ENCODE results near the gene TRPC4. TPM values are rescaled to one million over a fixed set of nuclear protein-coding genes. Genes with fewer than 3 reads are reported as not detected.
"Not testable (repeated sequence)": the region's sequence is repeated elsewhere in the genome, so short reads cannot be mapped to it uniquely, and the experiment has no call there.

TRPC4 gene
- polyA plus RNA-seq, 2 of the 4 experiments (the other 2 are of a cell fraction) = 0.04 to 0.05 TPM

DNA sequence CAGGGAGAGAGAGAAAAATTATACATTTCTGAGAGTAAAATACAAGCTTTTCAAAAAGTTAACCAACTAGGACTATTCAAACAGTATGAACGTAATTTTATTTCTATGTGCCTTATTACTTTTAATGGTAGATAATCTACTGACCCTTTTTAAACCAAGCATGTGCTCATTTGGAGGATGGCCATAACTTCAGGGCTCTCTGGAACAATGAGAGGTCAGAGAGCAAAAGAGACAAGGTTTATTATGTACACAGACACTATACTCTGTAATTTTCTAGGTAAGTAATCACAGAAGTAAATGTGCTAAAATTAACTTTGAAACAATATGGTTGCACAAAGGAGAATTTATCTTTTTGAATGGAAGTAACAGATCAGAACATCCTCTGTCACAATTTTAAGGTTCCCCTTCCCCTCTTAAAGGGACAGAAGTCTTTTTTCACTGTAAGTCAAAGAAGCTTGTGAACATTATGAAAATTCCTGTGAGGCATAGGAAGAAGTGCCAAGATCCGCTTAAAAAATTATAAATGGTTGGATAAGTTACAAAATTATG is 272.0 kb downstream of the TRPC4 start:
- TF ChIP-seq KDM1A (IDR thresholded peaks at IDR 0.05; ENCODE audit: low read depth) = no peak
- no peak for TF ChIP-seq RFX5 (IDR thresholded peaks at IDR 0.05)
- TF ChIP-seq ZSCAN20 (CRISPR knock-in tag; IDR thresholded peaks at IDR 0.05) = no peak
- TF ChIP-seq, protein P1, sequence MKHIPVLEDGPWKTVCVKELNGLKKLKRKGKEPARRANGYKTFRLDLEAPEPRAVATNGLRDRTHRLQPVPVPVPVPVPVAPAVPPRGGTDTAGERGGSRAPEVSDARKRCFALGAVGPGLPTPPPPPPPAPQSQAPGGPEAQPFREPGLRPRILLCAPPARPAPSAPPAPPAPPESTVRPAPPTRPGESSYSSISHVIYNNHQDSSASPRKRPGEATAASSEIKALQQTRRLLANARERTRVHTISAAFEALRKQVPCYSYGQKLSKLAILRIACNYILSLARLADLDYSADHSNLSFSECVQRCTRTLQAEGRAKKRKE (CRISPR knock-in tag; IDR thresholded peaks at IDR 0.05; ENCODE audit: low read depth) = no peak
- no peak for TF ChIP-seq EP300 (IDR thresholded peaks at IDR 0.05)
- Histone ChIP-seq H3K4me2 (no peak overlapping the region), H3K9me3 (no peaks in the 10 kb centered on the region), H3K4me1 (no peaks in the 10 kb centered on the region), H3K4me3 (no peak overlapping the region), H3K27ac (no peak overlapping the region)
- FAIRE-seq = no peak
- WGBS (ENCODE audit: missing lambda C conversion rate) = 15% methylated on average over 2 of the region's 2 CpGs
- ChIA-PET CTCF (no interaction called here), POLR2A (no interaction called here)
- no peak for DNase-seq (ENCODE audit: low read depth in 1 of 2, low spot score in 1 of 2)
- ATAC-seq = no peak

DNA sequence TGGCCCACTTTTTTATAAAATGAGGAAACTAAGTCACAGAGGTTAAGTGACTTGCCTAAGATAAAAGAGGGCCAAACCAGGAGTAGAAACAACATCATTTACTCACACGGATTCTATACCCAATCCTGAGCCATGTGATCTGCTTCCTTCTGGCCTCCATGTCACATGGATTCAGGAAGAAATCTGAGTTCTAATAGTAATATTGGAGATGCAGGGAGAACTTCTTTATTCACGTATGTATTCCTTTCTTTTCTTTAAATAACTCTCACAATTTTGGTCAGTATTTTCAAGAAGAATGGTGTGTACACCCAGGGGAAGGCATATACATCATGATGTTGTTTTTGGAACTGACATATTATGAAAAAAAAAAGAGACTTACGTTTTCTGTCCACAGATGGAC is 272.8 kb downstream of the TRPC4 start:
- DNase-seq (ENCODE audit: low read depth in 1 of 2, low spot score in 1 of 2) = no peak
- ChIA-PET CTCF (no interaction called here), POLR2A (no interaction called here)
- Histone ChIP-seq H3K9me3 (no peaks in the 10 kb centered on the region), H3K4me1 (no peaks in the 10 kb centered on the region), H3K27ac (no peak overlapping the region), H3K4me2 (no peak overlapping the region), H3K4me3 (no peak overlapping the region)
- TF ChIP-seq HOXB13 (CRISPR knock-in tag; IDR thresholded peaks at IDR 0.05; ENCODE audit: low read depth) = no peak
- no peak for TF ChIP-seq HDAC2 (IDR thresholded peaks at IDR 0.05)
- TF ChIP-seq SREBF2 (IDR thresholded peaks at IDR 0.05) = no peak
- TF ChIP-seq ZNF302 (CRISPR knock-in tag; IDR thresholded peaks at IDR 0.05) = no peak
- no peak for TF ChIP-seq POLR2A (IDR thresholded peaks at IDR 0.05; ENCODE audit: low read length)
- TF ChIP-seq ZSCAN20 (CRISPR knock-in tag; IDR thresholded peaks at IDR 0.05) = no peak
- TF ChIP-seq EP300 (IDR thresholded peaks at IDR 0.05) = no peak
- no peak for ATAC-seq
- WGBS (ENCODE audit: missing lambda C conversion rate) = 7% methylated on average over 3 of the region's 3 CpGs
- FAIRE-seq = no peak

DNA sequence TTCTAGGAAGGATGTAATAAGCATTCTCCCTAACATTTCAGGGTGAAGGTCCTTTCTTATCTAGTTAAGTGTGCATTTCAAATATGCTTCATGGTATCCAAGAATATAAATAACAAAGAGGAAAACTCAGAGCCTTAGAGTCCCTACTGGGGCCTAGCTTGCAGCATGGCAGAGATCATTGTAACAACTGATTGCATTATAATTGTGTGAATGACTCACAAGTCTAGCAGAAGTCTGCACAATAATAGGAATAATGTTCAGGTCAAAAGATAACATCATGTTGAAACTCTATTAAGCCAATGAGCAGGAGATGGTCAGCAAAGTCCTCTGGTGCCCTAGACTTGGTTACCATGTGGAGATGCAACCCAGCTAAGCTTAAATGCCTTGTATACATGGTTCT is 274.4 kb downstream of the TRPC4 start:
- no peak overlapping the region for H3K4me3 ChIP-seq
- TF ChIP-seq NPAS2 (CRISPR knock-in tag; IDR thresholded peaks at IDR 0.05; ENCODE audit: borderline replicate concordance) (no peak), NR3C1 (IDR thresholded peaks at IDR 0.05) (no peak), TFCP2L1 (CRISPR knock-in tag; IDR thresholded peaks at IDR 0.05) (no peak), RARB (CRISPR knock-in tag; IDR thresholded peaks at IDR 0.05) (no peak), HOXB5 (CRISPR knock-in tag; IDR thresholded peaks at IDR 0.05) (no peak), JUN (IDR thresholded peaks at IDR 0.05) (no peak), MAZ (IDR thresholded peaks at IDR 0.05; ENCODE audit: borderline replicate concordance, low read depth, low read length) (no peak), TP53 (CRISPR knock-in tag; IDR thresholded peaks at IDR 0.05) (no peak)
- DNase-seq (ENCODE audit: low read depth in 1 of 2, low spot score in 1 of 2) = no peak
- no peaks in the 10 kb centered on the region for H3K9me3 ChIP-seq
- H3K4me1 ChIP-seq = no peaks in the 10 kb centered on the region
- POLR2A ChIA-PET = interaction anchor here (0.6 kb wide), 1 partner anchor 77 kb away, joined by 4 read pairs; no protein-coding TSS in a partner anchor
- ATAC-seq = no peak
- no peak for FAIRE-seq
- H3K4me2 ChIP-seq = no peak overlapping the region
- no peak overlapping the region for H3K27ac ChIP-seq
- CTCF ChIA-PET = interaction anchor here (0.7 kb wide), 2 partner anchors 12 to 434 kb away, joined by 3 to 6 read pairs; no protein-coding TSS in a partner anchor

DNA sequence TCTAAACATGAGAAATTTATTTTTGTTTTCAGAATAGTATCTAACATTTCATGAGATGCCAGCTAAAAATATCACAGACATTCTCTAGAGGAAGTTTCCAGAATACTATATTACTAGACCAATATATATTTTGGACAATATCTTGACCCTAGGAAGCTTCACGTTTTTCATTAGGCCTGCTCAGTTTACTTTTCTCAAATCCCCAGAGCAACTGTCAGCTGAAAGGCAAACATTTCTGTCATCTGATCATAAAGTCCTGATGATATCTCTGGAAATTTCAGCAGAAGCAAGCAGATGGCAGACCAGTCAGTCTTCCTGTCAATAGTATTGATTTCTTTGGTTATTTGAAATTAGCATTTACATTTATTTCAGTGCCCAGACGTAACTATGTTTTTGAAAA is 275.0 kb downstream of the TRPC4 start:
- CTCF ChIA-PET = interaction anchor here (0.7 kb wide), 1 partner anchor 13 kb away, joined by 3 read pairs; no protein-coding TSS in a partner anchor
- no peak for TF ChIP-seq MAFK (IDR thresholded peaks at IDR 0.05; ENCODE audit: partially characterized antibody)
- TF ChIP-seq POLR2A (IDR thresholded peaks at IDR 0.05; ENCODE audit: low read length) = no peak

DNA sequence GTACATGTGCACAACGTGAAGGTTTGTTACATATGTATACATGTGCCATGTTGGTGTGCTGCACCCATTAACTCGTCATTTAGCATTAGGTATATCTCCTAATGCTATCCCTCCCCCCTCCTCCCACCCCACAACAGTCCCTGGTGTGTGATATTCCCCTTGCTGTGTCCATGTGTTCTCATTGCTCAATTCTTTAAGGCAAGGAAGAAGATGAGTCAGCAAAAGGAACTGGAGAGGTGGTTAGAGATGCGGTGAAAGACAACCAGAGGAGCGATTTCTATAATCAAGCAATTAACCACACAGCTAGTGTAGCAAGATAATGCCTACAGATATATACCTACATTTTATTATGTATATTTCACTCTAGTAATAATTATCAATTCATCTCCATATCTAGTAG is 280.2 kb downstream of the TRPC4 start:
- CTCF ChIA-PET = interaction anchor here (0.6 kb wide), 1 partner anchor 19 kb away, joined by 3 read pairs; no protein-coding TSS in a partner anchor

More for the DNA sequence above, 275.0 kb downstream of the TRPC4 start:
- no peak overlapping the region for H3K4me2 ChIP-seq
- DNase-seq (ENCODE audit: low read depth in 1 of 2, low spot score in 1 of 2) (no peak), ATAC-seq (no peak), FAIRE-seq (no peak)
- H3K27ac ChIP-seq = no peak overlapping the region
- H3K4me1 ChIP-seq = no peaks in the 10 kb centered on the region
- POLR2A ChIA-PET = no interaction called here
- H3K4me3 ChIP-seq = no peak overlapping the region
- no peaks in the 10 kb centered on the region for H3K9me3 ChIP-seq
- WGBS (ENCODE audit: missing lambda C conversion rate) = 18% methylated on average over 2 of the region's 2 CpGs

More for the DNA sequence above, 280.2 kb downstream of the TRPC4 start:
- FAIRE-seq; POLR2A ChIA-PET; ATAC-seq; H3K4me2 ChIP-seq; H3K4me3 ChIP-seq; DNase-seq (ENCODE audit: low read depth in 1 of 2, low spot score in 1 of 2); H3K27ac ChIP-seq; H3K9me3 ChIP-seq; H3K4me1 ChIP-seq: not testable (repeated sequence)
- WGBS (ENCODE audit: missing lambda C conversion rate) = 41% methylated on average over 4 of the region's 4 CpGs
- TF ChIP-seq MAFK (IDR thresholded peaks at IDR 0.05; ENCODE audit: partially characterized antibody) = peak; percentile 37

All from A549 (cell line).